Keratinocyte (primary cell): ENCODE data around the gene INKA2. TPM values are rescaled to one million over a fixed set of nuclear protein-coding genes. Genes with fewer than 3 reads are reported as not detected.

Experiments used
- DNase-seq: peaks from one replicate; pipeline ENCODE4 v3.0.0-alpha.2; 2011; ENCODE audit warnings: low read depth, missing footprints, low spot score
- FAIRE-seq: peaks from 2 replicates; lab custom pipeline; 2011; peaks lifted over from hg19 to GRCh38; lab: Jason Lieb, UNC
- H2AFZ ChIP-seq: 2 replicates; pipeline ENCODE4 v1.6.0; 2012; ENCODE audit warnings: low read length, control low read depth, inconsistent platforms; ENCODE audit not compliant: control insufficient read depth
- H3K27ac ChIP-seq: 2 replicates; pipeline ENCODE4 v1.5.1; 2011; ENCODE audit warnings: low read length; ENCODE audit not compliant: control insufficient read depth, insufficient read depth
- H3K27me3 ChIP-seq: 3 replicates; pipeline ENCODE4 v1.6.0; 2011; ENCODE audit warnings: low read length; ENCODE audit not compliant: control insufficient read depth, insufficient read depth; ENCODE audit errors: extremely low read depth
- H3K36me3 ChIP-seq, 2 experiments: 2 replicates in 1 of 2; 3 replicates in 1 of 2; pipeline ENCODE4 v1.5.1; 2011; ENCODE audit warnings: low read length in 2 of 2, mild to moderate bottlenecking in 1 of 2; ENCODE audit not compliant: control insufficient read depth in 2 of 2, insufficient read depth in 2 of 2; ENCODE audit errors: extremely low read depth in 1 of 2
- H3K4me1 ChIP-seq: 3 replicates; pipeline ENCODE4 v1.5.1; 2011; ENCODE audit warnings: low read length; ENCODE audit not compliant: control insufficient read depth, insufficient read depth; ENCODE audit errors: extremely low read depth
- H3K4me2 ChIP-seq: 3 replicates; pipeline ENCODE4 v1.6.0; 2011; ENCODE audit warnings: low read depth, low read length; ENCODE audit not compliant: control insufficient read depth, insufficient read depth; ENCODE audit errors: extremely low read depth
- H3K4me3 ChIP-seq, 3 experiments: fragments of 200-600 bp in 1 of 3; sonication (generic) in 1 of 3; 2 replicates in 2 of 3; 3 replicates in 1 of 3; pipeline ENCODE4 v1.5.1; 2011 to 2016; ENCODE audit warnings: low read length in 3 of 3, mild to moderate bottlenecking in 3 of 3, control low read depth in 2 of 3, inconsistent platforms in 1 of 3, low read depth in 1 of 3, mixed read lengths in 1 of 3, mixed run types in 1 of 3, moderate library complexity in 1 of 3; ENCODE audit not compliant: control insufficient read depth in 2 of 3, insufficient read depth in 2 of 3; ENCODE audit errors: extremely low read depth in 1 of 3
- H3K79me2 ChIP-seq: 2 replicates; pipeline ENCODE4 v1.6.0; 2012; ENCODE audit warnings: low read length; ENCODE audit not compliant: control insufficient read depth, insufficient read depth
- H3K9ac ChIP-seq: 3 replicates; pipeline ENCODE4 v1.6.0; 2011; ENCODE audit warnings: low read length; ENCODE audit not compliant: control insufficient read depth, insufficient read depth; ENCODE audit errors: extremely low read depth
- H3K9me1 ChIP-seq: 3 replicates; pipeline ENCODE4 v1.6.0; 2011; ENCODE audit warnings: low read length; ENCODE audit not compliant: control insufficient read depth, insufficient read depth; ENCODE audit errors: extremely low read depth
- H3K9me3 ChIP-seq: 2 replicates; pipeline ENCODE4 v1.5.1; 2012; ENCODE audit warnings: low read depth, low read length; ENCODE audit not compliant: control insufficient read depth
- H4K20me1 ChIP-seq: 3 replicates; pipeline ENCODE4 v1.6.0; 2011; ENCODE audit warnings: low read length; ENCODE audit not compliant: control insufficient read depth, insufficient read depth; ENCODE audit errors: extremely low read depth
- EZH2 ChIP-seq: IDR thresholded peaks from one replicate; pipeline ENCODE4 v1.6.1; 2012; ENCODE audit warnings: inconsistent platforms, mild to moderate bottlenecking, low read length, moderate library complexity
- dilution Hi-C: fragments of 300-500 bp; cut with MboI; formaldehyde crosslinking; loops from one replicate; pipeline ENCODE4 v1.7.0; 2020; ENCODE audit warnings: low sequenced_read_pairs; ENCODE audit not compliant: extremely low pct_ligation_motif_present
- polyA plus RNA-seq, 5 experiments: library from polyadenylated mRNA; depleted of rRNA in 3 of 5; stranded (reverse) in 3 of 5; stranded (forward) in 1 of 5; unstranded in 1 of 5; fragments of >200 nt; gene quantifications; 1 replicate in 1 of 5; 2 replicates in 3 of 5; 3 replicates in 1 of 5; pipeline versions ENCODE4 v1.2.1 to v1.2.3, GENCODE V29; 2011 to 2012; ENCODE audit warnings: missing spikeins in 2 of 5, low read depth in 1 of 5, low replicate concordance in 1 of 5
- TF ChIP-seq, protein P1 (sequence below), 3 experiments: IDR thresholded peaks in 1 of 3; conservative IDR thresholded peaks in 1 of 3; optimal IDR thresholded peaks in 1 of 3; 2 replicates in 2 of 3; 3 replicates in 1 of 3; pipeline versions ENCODE3 to v1.5.1; 2011; ENCODE audit warnings: low read length in 3 of 3, mild to moderate bottlenecking in 3 of 3, moderate library complexity in 2 of 3, control low read depth in 1 of 3, inconsistent platforms in 1 of 3; ENCODE audit not compliant: insufficient read depth in 2 of 3; ENCODE audit errors: extremely low read depth in 1 of 3

INKA2 gene
- polyA plus RNA-seq, 1 donor (not counting 4 experiments of a cell fraction or from before 2014, with no cell fraction given) = 2.7 TPM

DNA sequence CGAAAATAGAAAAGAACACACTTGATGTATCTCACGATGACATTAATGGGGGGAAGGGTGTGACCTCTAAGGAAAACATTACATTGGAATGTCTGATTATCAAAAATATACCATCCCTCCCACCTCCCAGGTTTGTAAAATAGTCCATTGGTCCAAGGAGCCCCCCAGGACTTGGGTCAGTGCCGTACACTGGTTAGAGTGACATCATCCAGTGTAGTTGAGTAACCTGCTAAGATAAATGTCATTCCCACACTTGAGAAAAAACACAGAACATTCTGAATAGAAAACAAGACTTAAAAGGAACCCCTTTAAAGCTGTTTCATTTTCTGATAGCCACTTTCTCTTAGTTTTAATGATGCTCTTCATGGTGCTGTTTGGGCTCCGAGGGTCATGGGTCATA, 31.7 kb upstream of the INKA2 start:
- TF ChIP-seq, protein P1, sequence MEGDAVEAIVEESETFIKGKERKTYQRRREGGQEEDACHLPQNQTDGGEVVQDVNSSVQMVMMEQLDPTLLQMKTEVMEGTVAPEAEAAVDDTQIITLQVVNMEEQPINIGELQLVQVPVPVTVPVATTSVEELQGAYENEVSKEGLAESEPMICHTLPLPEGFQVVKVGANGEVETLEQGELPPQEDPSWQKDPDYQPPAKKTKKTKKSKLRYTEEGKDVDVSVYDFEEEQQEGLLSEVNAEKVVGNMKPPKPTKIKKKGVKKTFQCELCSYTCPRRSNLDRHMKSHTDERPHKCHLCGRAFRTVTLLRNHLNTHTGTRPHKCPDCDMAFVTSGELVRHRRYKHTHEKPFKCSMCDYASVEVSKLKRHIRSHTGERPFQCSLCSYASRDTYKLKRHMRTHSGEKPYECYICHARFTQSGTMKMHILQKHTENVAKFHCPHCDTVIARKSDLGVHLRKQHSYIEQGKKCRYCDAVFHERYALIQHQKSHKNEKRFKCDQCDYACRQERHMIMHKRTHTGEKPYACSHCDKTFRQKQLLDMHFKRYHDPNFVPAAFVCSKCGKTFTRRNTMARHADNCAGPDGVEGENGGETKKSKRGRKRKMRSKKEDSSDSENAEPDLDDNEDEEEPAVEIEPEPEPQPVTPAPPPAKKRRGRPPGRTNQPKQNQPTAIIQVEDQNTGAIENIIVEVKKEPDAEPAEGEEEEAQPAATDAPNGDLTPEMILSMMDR (optimal IDR thresholded peaks at IDR 0.05 in 1 of 3, IDR thresholded peaks at IDR 0.05 in 1 of 3, conservative IDR thresholded peaks at IDR 0.05 in 1 of 3; ENCODE audit: extremely low read depth in 1 of 3, insufficient read depth in 2 of 3, low read length in 3 of 3) = no peak
- TF ChIP-seq EZH2 = no peak
- FAIRE-seq = no peak
- dilution Hi-C loops = no loop called here

DNA sequence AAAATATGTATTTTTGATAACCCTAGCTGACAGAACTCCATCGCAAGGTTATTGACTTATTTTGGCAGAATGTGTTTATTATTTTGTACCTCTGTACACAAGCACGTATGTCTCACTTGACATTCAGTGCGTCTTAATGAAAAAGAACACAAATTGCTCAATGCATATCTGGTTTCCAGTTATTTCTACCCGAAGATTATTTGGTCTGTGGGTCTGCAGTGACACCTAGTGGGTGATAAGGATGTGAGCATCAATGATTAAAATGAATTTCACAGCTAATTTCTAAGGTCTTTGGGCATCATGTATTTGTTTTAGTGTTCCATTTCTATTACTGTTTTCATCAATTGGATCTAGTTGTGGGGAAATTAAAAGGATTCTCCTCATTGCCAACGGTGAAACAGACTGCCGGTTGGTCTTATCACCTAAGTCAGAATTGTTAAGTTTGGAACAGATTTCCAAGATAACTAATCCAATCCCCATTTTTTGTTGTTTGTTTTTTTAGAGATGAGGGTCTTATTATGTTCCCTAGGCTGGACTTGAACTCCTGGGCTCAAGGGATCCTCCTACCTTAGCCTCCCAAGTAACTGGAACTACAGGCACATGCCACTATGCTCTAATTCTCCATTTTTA, 30.4 kb upstream of the INKA2 start:
- H3K9ac ChIP-seq = no peak overlapping the region
- no peaks in the 10 kb centered on the region for H3K4me1 ChIP-seq
- H3K27me3 ChIP-seq = no peaks in the 10 kb centered on the region
- no peak overlapping the region for H3K4me2 ChIP-seq
- TF ChIP-seq, protein P1 (optimal IDR thresholded peaks at IDR 0.05 in 1 of 3, IDR thresholded peaks at IDR 0.05 in 1 of 3, conservative IDR thresholded peaks at IDR 0.05 in 1 of 3; ENCODE audit: extremely low read depth in 1 of 3, insufficient read depth in 2 of 3, low read length in 3 of 3) = peak; percentile 44 to 77 (median 48)
- TF ChIP-seq EZH2 = no peak
- no peak overlapping the region for H3K27ac ChIP-seq
- peaks cover 7 to 13% of the 10 kb centered on the region in 2 experiments for H3K36me3 ChIP-seq
- dilution Hi-C loops = no loop called here
- H3K79me2 ChIP-seq = no peaks in the 10 kb centered on the region
- DNase-seq (no peak), FAIRE-seq (peak; percentile 70)
- H3K9me1 ChIP-seq = no peaks in the 10 kb centered on the region
- no peaks in the 10 kb centered on the region for H4K20me1 ChIP-seq
- H3K4me3 ChIP-seq = no peak overlapping the region
- no peaks in the 10 kb centered on the region for H3K9me3 ChIP-seq
- no peak overlapping the region for H2AFZ ChIP-seq

More for the DNA sequence above, 31.7 kb upstream of the INKA2 start:
- Histone ChIP-seq H3K9ac (no peak overlapping the region), H4K20me1 (no peaks in the 10 kb centered on the region), H3K27ac (no peak overlapping the region), H3K27me3 (no peaks in the 10 kb centered on the region), H3K79me2 (no peaks in the 10 kb centered on the region), H2AFZ (no peak overlapping the region), H3K36me3 (peaks cover 5 to 10% of the 10 kb centered on the region in 2 experiments), H3K9me1 (no peaks in the 10 kb centered on the region), H3K4me1 (no peaks in the 10 kb centered on the region), H3K4me3 (no peak overlapping the region), H3K9me3 (no peaks in the 10 kb centered on the region), H3K4me2 (no peak overlapping the region)
- no peak for DNase-seq
